IPS-20b (cell line): ENCODE data around the gene IFT122.
"Not testable (repeated sequence)": the region's sequence is repeated elsewhere in the genome, so short reads cannot be mapped to it uniquely, and the experiment has no call there.

Experiments used
- H3K27ac ChIP-seq: one replicate; pipeline ENCODE4 v1.5.1; 2013; ENCODE audit warnings: low read length
- H3K27me3 ChIP-seq: 2 replicates; pipeline ENCODE4 v1.6.1; 2013; ENCODE audit warnings: mild to moderate bottlenecking, low read length, inconsistent platforms; ENCODE audit not compliant: insufficient read depth
- H3K36me3 ChIP-seq: 2 replicates; pipeline ENCODE4 v1.6.1; 2013; ENCODE audit warnings: low read depth, mild to moderate bottlenecking, inconsistent platforms, low read length, moderate library complexity; ENCODE audit not compliant: insufficient read depth
- H3K4me1 ChIP-seq: 2 replicates; pipeline ENCODE4 v1.6.1; 2013; ENCODE audit warnings: mild to moderate bottlenecking, control low read depth, inconsistent platforms, low read length, moderate library complexity; ENCODE audit not compliant: insufficient read depth
- H3K4me3 ChIP-seq: 2 replicates; pipeline ENCODE4 v1.5.1; 2013; ENCODE audit warnings: mild to moderate bottlenecking, low read length, inconsistent platforms
- H3K9ac ChIP-seq: 2 replicates; pipeline ENCODE4 v1.6.1; 2013; ENCODE audit warnings: low read depth, mild to moderate bottlenecking, inconsistent platforms, low read length, moderate library complexity
- H3K9me3 ChIP-seq: 2 replicates; pipeline ENCODE4 v1.6.1; 2013; ENCODE audit warnings: mild to moderate bottlenecking, low read depth, low read length, inconsistent platforms; ENCODE audit not compliant: insufficient read depth

Gene IFT122

GRCh38 chr3:129503471-129504291 lies 63.7 kb downstream of the IFT122 start:
- Histone ChIP-seq H3K27me3 (no peaks in the 10 kb centered on the region), H3K36me3 (peaks cover 41% of the 10 kb centered on the region), H3K4me3 (no peak overlapping the region), H3K4me1 (no peaks in the 10 kb centered on the region), H3K9ac (no peak overlapping the region), H3K27ac (no peak overlapping the region), H3K9me3 (no peaks in the 10 kb centered on the region)

- H3K9ac ChIP-seq = no peak overlapping the region
- H3K27me3 ChIP-seq = no peaks in the 10 kb centered on the region
- no peaks in the 10 kb centered on the region for H3K9me3 ChIP-seq
- no peak overlapping the region for H3K4me3 ChIP-seq
- no peak overlapping the region for H3K27ac ChIP-seq
- peaks cover 41% of the 10 kb centered on the region for H3K36me3 ChIP-seq
- H3K4me1 ChIP-seq = no peaks in the 10 kb centered on the region
These were observed 64.6 kb downstream of the IFT122 start for GRCh38 chr3:129504471-129505100.

GRCh38 chr3:129505341-129505740 lies 65.3 kb downstream of the IFT122 start:
- H3K4me1 ChIP-seq = no peaks in the 10 kb centered on the region
- H3K9me3 ChIP-seq = no peaks in the 10 kb centered on the region
- no peaks in the 10 kb centered on the region for H3K27me3 ChIP-seq
- no peak overlapping the region for H3K9ac ChIP-seq
- peaks cover 35% of the 10 kb centered on the region for H3K36me3 ChIP-seq
- no peak overlapping the region for H3K27ac ChIP-seq
- no peak overlapping the region for H3K4me3 ChIP-seq

GRCh38 chr3:129506231-129506742 lies 66.3 kb downstream of the IFT122 start:
- no peaks in the 10 kb centered on the region for H3K9me3 ChIP-seq
- H3K27me3 ChIP-seq = no peaks in the 10 kb centered on the region
- H3K36me3 ChIP-seq = peaks cover 35% of the 10 kb centered on the region
- no peaks in the 10 kb centered on the region for H3K4me1 ChIP-seq
- no peak overlapping the region for H3K9ac ChIP-seq
- H3K4me3 ChIP-seq = no peak overlapping the region
- H3K27ac ChIP-seq = no peak overlapping the region

- Histone ChIP-seq H3K4me1 (no peaks in the 10 kb centered on the region), H3K27me3 (no peaks in the 10 kb centered on the region), H3K9me3 (no peaks in the 10 kb centered on the region), H3K4me3 (no peak overlapping the region), H3K36me3 (peaks cover 37% of the 10 kb centered on the region), H3K27ac (no peak overlapping the region), H3K9ac (no peak overlapping the region)
These were observed 67.3 kb downstream of the IFT122 start for GRCh38 chr3:129507181-129507831.

- Histone ChIP-seq H3K4me1 (no peaks in the 10 kb centered on the region), H3K36me3 (peaks cover 8% of the 10 kb centered on the region; the same call in 1 of the 2 replicates), H3K9ac (no peak overlapping the region), H3K27ac (no peak overlapping the region), H3K4me3 (no peak overlapping the region), H3K9me3 (no peaks in the 10 kb centered on the region), H3K27me3 (no peaks in the 10 kb centered on the region)
These were observed 72.6 kb downstream of the IFT122 start for GRCh38 chr3:129512595-129512994.

- H3K9me3 ChIP-seq = no peaks in the 10 kb centered on the region
- no peak overlapping the region for H3K4me3 ChIP-seq
- H3K27me3 ChIP-seq = no peaks in the 10 kb centered on the region
- H3K4me1 ChIP-seq = no peaks in the 10 kb centered on the region
- H3K9ac ChIP-seq = no peak overlapping the region
- no peak overlapping the region for H3K27ac ChIP-seq
- peaks cover 4% of the 10 kb centered on the region; the same call in 1 of the 2 replicates for H3K36me3 ChIP-seq
These were observed 73.7 kb downstream of the IFT122 start for GRCh38 chr3:129513705-129514104.

- Histone ChIP-seq H3K27me3 (no peaks in the 10 kb centered on the region), H3K9me3 (no peaks in the 10 kb centered on the region), H3K36me3 (peaks cover 4% of the 10 kb centered on the region; the same call in 1 of the 2 replicates), H3K27ac (no peak overlapping the region), H3K4me3 (no peak overlapping the region), H3K4me1 (no peaks in the 10 kb centered on the region), H3K9ac (no peak overlapping the region)
These were observed 74.1 kb downstream of the IFT122 start for GRCh38 chr3:129514110-129514509.

GRCh38 chr3:129514563-129514962 lies 74.5 kb downstream of the IFT122 start:
- H3K4me1 ChIP-seq = no peaks in the 10 kb centered on the region
- H3K4me3 ChIP-seq = no peak overlapping the region
- no peak overlapping the region for H3K9ac ChIP-seq
- peaks cover 4% of the 10 kb centered on the region; the same call in 1 of the 2 replicates for H3K36me3 ChIP-seq
- no peaks in the 10 kb centered on the region for H3K9me3 ChIP-seq
- H3K27me3 ChIP-seq = no peaks in the 10 kb centered on the region
- H3K27ac ChIP-seq = no peak overlapping the region

- H3K27ac ChIP-seq, H3K9ac ChIP-seq, H3K9me3 ChIP-seq, H3K4me1 ChIP-seq, H3K4me3 ChIP-seq, H3K36me3 ChIP-seq, H3K27me3 ChIP-seq: not testable (repeated sequence)
These were observed 75.2 kb downstream of the IFT122 start for GRCh38 chr3:129515108-129515820.

- H3K9me3 ChIP-seq, H3K27me3 ChIP-seq, H3K36me3 ChIP-seq, H3K9ac ChIP-seq, H3K4me1 ChIP-seq, H3K27ac ChIP-seq, H3K4me3 ChIP-seq: not testable (repeated sequence)
These were observed 75.9 kb downstream of the IFT122 start for GRCh38 chr3:129515821-129516432.
